Tibial nerve (tissue), 3 donors: ENCODE measurements around the gene CACHD1.

ENCODE experiments used
- POLR2A ChIP-seq, 2 donors: fragments of 450-650 bp; IDR thresholded peaks; one replicate each; pipeline ENCODE4 v1.6.1; 2017; ENCODE audit warnings: antibody characterized with exemption in 2 of 2, mild to moderate bottlenecking in 2 of 2, moderate library complexity in 2 of 2
- TF ChIP-seq, protein P1 (sequence below), 5 experiments: fragments of 200-600 bp in 3 of 5; fragments of 450-650 bp in 2 of 5; sonication (generic) in 3 of 5; IDR thresholded peaks; one replicate each; pipeline ENCODE4 v1.5.1; 2016 to 2019; ENCODE audit warnings: antibody characterized with exemption in 5 of 5, mild to moderate bottlenecking in 3 of 5, moderate library complexity in 2 of 5

DNA sequence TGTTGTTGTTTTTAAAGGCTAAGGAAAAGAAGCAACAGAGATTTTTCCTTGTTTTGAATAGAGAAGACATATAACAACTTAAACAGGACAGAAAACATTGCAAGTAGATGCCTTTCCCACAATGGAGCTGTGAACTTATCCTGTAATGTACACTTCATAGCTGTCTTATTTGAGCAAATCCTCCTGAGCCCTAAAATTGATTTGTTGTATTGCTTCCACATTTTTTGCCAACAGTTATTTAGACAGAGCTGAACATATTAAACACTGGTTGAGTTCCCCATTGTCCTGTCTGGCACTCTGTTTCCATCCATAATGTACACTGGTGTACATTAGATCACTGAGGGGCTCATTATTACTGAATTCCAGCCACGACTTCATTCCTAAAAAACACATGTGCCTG, 32.2 kb downstream of the CACHD1 start:
- TF ChIP-seq, protein P1, sequence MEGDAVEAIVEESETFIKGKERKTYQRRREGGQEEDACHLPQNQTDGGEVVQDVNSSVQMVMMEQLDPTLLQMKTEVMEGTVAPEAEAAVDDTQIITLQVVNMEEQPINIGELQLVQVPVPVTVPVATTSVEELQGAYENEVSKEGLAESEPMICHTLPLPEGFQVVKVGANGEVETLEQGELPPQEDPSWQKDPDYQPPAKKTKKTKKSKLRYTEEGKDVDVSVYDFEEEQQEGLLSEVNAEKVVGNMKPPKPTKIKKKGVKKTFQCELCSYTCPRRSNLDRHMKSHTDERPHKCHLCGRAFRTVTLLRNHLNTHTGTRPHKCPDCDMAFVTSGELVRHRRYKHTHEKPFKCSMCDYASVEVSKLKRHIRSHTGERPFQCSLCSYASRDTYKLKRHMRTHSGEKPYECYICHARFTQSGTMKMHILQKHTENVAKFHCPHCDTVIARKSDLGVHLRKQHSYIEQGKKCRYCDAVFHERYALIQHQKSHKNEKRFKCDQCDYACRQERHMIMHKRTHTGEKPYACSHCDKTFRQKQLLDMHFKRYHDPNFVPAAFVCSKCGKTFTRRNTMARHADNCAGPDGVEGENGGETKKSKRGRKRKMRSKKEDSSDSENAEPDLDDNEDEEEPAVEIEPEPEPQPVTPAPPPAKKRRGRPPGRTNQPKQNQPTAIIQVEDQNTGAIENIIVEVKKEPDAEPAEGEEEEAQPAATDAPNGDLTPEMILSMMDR (IDR thresholded peaks at IDR 0.05): no peak
- TF ChIP-seq POLR2A (IDR thresholded peaks at IDR 0.05): no peak
